ES-I3 (cell line): ENCODE data around the gene NECAB2.

ENCODE experiments used
- H3K36me3 ChIP-seq: 2 replicates; pipeline ENCODE4 v1.6.1; 2013; ENCODE audit warnings: mild to moderate bottlenecking, low read length, control low read depth, moderate library complexity; ENCODE audit not compliant: insufficient read depth
- H3K4me1 ChIP-seq: 2 replicates; pipeline ENCODE4 v1.6.1; 2013; ENCODE audit warnings: mild to moderate bottlenecking, control low read depth, low read length; ENCODE audit not compliant: insufficient read depth
- H3K9ac ChIP-seq: 2 replicates; pipeline ENCODE4 v1.6.1; 2013; ENCODE audit warnings: low read depth, mild to moderate bottlenecking, low read length, moderate library complexity
- H3K9me3 ChIP-seq: 2 replicates; pipeline ENCODE4 v1.6.1; 2013; ENCODE audit warnings: mild to moderate bottlenecking, low read length, moderate library complexity; ENCODE audit not compliant: control insufficient read depth, insufficient read depth

Gene NECAB2

DNA sequence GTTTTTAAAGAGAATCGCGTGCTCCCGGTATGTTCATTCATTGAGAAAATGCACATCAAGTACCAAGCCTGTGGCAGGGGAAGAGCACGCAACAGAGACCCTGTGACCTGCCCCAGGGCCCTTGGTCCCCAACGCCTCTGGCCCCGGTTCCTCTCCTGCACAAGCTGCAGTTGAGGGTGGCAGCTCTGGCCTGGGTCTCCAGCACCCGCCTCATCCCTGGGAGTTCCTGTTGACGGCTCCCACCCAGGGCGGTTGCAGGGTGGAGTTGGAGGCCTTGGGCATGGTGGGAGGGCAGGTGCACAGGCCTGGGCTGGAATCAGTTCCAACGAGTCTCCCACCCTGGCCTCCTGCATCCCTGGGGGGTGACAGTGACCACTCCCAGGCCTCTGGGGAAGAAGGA is 5.0 kb downstream of the NECAB2 start:
- Histone ChIP-seq H3K9me3 (no peaks in the 10 kb centered on the region), H3K4me1 (no peaks in the 10 kb centered on the region; the same call in 1 of the 2 replicates), H3K9ac (no peak overlapping the region), H3K36me3 (no peaks in the 10 kb centered on the region)

DNA sequence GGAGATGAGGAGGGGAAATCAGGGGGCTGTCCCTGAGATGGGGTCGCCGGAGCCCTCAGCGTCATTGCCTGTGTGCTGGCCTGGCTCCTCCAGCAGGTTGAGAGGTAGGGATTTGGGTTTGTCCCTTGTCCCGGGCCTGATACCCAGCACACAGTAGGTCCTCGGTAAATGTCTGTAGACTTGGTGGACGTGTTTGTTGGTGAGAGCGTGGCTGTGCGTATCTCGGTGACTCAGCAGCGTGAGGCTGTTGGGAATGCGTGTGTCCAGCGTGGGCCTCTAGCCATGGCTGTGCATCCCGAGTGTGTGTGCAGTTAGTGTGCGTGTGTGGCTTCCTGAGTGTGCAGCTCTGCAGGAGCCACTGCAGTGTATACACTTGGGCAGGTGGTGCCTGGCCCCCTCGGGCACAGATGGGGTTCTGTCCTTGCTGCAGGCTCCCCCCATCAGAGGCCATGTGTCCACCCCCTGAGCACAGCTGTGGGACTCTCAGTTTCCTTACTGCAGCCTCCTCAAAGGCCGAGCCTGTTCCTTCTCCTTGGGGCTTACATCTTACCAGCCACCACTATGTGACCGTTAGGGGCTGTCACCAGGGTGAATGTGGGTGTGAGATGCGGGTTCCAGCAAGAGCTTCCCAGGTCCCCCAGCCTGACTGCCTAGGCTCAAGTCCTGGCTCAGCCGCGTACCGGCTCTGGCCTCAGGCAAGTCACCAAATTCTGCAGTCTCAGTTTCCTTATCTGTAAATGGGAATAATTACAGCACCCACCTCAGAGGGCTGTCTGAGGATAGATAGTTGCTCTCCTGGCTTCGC is 5.7 kb downstream of the NECAB2 start:
- Histone ChIP-seq H3K36me3 (no peaks in the 10 kb centered on the region), H3K9ac (no peak overlapping the region), H3K9me3 (no peaks in the 10 kb centered on the region), H3K4me1 (no peaks in the 10 kb centered on the region; the same call in 1 of the 2 replicates)

DNA sequence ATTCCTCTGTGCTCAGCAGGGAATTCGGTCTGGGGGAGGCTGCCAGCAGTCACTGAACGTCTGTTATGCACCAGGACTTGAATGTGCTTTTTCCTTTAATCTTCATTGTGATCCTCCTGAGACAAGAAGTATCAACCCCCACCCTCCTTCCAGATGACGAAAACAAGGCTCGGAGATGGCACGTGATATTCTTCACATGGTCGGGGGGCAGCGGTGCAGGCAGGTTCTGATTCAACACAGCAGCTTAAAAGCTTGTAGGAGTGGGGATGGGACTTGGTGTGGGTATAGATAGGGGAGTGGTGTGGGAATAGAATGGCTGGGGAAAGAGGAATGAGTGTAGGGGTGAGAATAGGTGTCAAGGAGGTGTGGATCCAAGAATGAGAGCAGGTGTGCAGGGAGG is 6.4 kb downstream of the NECAB2 start:
- no peak overlapping the region for H3K9ac ChIP-seq
- no peaks in the 10 kb centered on the region; the same call in 1 of the 2 replicates for H3K9me3 ChIP-seq
- H3K4me1 ChIP-seq, result no peaks in the 10 kb centered on the region; the same call in 1 of the 2 replicates
- no peaks in the 10 kb centered on the region for H3K36me3 ChIP-seq

DNA sequence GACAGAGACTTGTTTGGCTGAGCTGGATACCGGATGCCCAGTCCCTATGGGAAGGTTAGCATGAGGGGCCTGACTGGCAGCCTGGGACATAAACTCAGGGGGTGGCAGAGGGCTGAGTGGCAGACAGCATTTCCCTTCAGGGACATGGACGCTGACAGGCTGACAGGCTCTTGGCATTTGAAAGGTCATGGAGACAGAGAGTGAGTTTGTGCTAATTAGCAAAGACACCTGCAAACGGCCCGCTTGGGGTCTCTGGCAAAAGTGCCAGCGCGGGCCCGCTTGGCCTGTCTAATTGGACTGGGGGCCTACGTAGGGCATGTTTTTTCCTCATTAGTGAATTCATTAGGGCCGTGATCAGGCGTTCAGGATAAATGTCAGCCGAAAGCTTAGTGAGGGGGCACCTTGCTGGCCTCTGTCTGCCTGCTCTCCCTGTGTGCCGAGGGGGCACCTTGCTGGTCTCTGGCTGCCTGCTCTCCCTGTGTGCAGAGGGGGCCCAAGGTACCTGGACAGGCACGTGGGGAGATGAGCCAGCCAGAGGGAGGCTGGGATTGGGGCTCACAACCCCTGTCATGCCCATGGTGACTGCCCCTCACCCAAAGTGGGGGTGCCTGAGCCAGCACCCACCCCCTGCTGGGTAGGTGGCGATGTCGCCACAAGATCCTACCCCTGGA is 7.7 kb downstream of the NECAB2 start:
- no peak overlapping the region for H3K9ac ChIP-seq
- H3K36me3 ChIP-seq, result no peaks in the 10 kb centered on the region
- H3K9me3 ChIP-seq, result no peaks in the 10 kb centered on the region; the same call in 1 of the 2 replicates
- H3K4me1 ChIP-seq, result no peaks in the 10 kb centered on the region

DNA sequence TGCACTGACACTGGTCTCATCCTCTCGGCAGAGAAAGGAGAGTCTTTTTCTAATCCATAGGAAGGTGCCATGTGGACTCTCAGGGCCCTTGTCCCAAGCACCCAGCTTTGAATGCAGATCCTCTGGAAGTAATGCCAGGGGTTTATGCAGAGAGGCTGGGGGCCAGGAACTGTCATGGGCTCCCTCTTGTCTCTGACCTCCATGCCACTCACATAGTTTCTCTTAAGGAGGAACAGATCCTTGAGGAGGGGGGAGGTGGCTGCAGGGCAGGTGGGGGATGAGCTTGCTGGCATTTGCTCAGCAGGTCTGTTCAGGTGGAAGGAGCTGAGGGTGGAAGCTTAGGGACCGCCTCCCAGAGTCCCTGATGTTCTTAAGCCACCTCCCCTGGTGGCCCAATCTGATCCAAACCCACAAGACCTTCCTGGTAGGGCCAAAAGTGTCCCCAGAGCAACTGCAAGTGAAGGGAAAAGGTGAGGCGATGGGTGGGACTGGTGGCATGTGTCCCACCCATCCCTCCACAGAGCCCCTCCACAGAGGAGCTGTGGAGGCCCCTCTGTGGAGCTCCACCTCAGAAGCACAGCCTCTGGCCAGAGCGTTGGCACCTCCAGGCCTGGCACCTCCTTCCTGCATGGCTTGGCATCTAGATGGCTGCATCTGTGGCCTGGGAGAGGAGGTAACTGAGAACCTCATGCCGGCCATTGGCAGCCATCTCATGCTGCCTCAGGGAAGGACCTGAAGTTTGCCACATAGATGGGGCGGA is 9.2 kb downstream of the NECAB2 start:
- Histone ChIP-seq H3K9me3 (no peaks in the 10 kb centered on the region; the same call in 1 of the 2 replicates), H3K4me1 (no peaks in the 10 kb centered on the region), H3K36me3 (no peaks in the 10 kb centered on the region), H3K9ac (no peak overlapping the region)

DNA sequence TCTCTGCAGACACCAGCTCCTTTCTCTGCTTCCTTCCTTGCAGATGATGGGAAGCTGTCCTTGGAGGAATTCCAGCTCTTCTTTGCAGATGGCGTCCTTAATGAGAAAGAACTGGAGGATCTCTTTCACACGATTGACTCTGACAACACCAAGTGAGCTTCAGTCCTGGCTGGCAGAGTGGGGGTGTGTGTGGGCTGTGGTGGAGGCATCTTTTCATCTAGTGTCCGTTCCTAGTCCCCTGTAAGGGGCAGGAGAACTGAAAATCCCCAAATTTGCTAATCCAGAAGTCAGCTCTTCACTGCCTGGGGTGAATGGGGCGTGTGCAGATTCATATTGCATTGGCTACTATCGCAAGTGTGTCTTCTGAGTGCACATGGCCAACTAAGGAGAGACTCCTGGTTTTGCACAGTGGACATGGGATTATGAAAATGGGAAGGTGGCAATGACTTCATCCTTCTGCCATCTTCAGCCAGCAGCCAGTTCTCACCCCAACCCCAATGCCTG is 10.4 kb downstream of the NECAB2 start:
- Histone ChIP-seq H3K9ac (no peak overlapping the region), H3K9me3 (no peaks in the 10 kb centered on the region; the same call in 1 of the 2 replicates), H3K4me1 (no peaks in the 10 kb centered on the region), H3K36me3 (no peaks in the 10 kb centered on the region)

GRCh38 chr16:83979441-83979840 is 11.4 kb downstream of the NECAB2 start:
- Histone ChIP-seq H3K9ac (no peak overlapping the region), H3K9me3 (no peaks in the 10 kb centered on the region; the same call in 1 of the 2 replicates), H3K36me3 (no peaks in the 10 kb centered on the region), H3K4me1 (no peaks in the 10 kb centered on the region)

DNA sequence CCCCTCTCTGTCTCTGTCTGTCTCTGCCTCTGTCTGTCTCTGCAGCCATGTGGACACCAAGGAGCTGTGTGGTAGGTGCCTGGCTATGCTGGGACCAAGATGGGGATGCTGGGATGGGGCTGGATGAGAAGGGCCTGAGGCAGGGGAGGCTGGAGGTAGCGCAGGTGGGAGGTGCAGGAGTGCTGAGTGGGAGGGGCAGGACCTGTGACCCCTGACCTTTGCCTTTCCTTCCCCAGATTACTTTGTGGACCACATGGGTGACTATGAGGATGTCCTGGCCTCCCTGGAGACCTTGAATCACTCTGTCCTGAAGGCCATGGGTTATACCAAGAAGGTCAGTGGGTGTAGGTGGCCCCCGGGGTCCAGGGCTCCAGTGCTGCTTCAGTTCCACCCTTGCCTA is 12.8 kb downstream of the NECAB2 start:
- Histone ChIP-seq H3K36me3 (no peaks in the 10 kb centered on the region), H3K9ac (no peak overlapping the region), H3K4me1 (no peaks in the 10 kb centered on the region), H3K9me3 (no peaks in the 10 kb centered on the region; the same call in 1 of the 2 replicates)

DNA sequence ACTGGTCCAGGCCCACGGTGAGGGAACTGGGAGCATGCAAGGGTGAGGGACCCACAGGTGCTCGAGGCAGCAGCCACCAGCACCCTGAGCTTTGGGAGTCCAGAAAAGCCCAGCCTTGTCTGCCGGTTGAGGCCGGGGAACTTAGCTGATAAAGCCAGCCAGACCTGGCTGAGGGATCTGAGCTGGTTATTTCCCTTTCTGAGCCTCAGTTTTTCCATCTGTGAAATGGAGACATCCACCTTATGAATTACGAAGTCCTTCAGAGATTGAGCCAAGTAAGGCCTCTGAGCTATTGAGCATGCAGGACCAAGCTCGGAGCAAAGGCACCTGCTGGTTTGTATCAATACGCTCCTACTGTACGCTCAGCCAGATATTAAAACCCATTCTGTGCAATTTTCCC is 13.8 kb downstream of the NECAB2 start:
- no peak overlapping the region for H3K9ac ChIP-seq
- H3K4me1 ChIP-seq, result no peaks in the 10 kb centered on the region
- no peaks in the 10 kb centered on the region; the same call in 1 of the 2 replicates for H3K9me3 ChIP-seq

DNA sequence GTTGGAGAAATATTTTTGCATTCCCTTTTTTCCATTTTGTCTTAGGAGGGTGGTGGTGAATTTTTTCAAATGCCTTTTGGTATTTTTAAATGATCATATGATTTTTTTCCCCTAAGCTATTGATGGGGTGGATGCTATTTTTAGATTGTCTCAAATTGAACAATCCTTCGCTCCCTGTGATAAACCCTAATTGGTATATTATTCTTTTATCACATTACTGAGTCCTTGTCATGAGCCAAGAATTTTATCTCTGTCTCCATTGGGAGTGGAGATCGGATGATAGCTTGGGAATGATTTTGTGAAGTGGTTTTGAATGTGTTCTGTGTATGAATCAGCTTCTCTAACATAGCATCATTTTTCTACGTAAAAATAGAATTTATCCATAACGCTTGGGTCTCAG is 15.4 kb downstream of the NECAB2 start:
- Histone ChIP-seq H3K9me3 (no peaks in the 10 kb centered on the region; the same call in 1 of the 2 replicates), H3K4me1 (no peaks in the 10 kb centered on the region), H3K9ac (no peak overlapping the region), H3K36me3 (no peaks in the 10 kb centered on the region)

More for the DNA sequence above, 13.8 kb downstream of the NECAB2 start:
- H3K36me3 ChIP-seq, result no peaks in the 10 kb centered on the region

GRCh38 chr16:83989300-83989699 is 21.3 kb downstream of the NECAB2 start:
- no peaks in the 10 kb centered on the region for H3K36me3 ChIP-seq
- no peaks in the 10 kb centered on the region for H3K9me3 ChIP-seq
- no peak overlapping the region for H3K9ac ChIP-seq
- H3K4me1 ChIP-seq, result no peaks in the 10 kb centered on the region

GRCh38 chr16:83990492-83990891 is 22.4 kb downstream of the NECAB2 start:
- Histone ChIP-seq H3K9me3 (no peaks in the 10 kb centered on the region), H3K4me1 (no peaks in the 10 kb centered on the region), H3K9ac (no peak overlapping the region), H3K36me3 (no peaks in the 10 kb centered on the region)

GRCh38 chr16:83992624-83993023 is 24.6 kb downstream of the NECAB2 start:
- H3K36me3 ChIP-seq, result no peaks in the 10 kb centered on the region
- no peaks in the 10 kb centered on the region for H3K4me1 ChIP-seq
- H3K9ac ChIP-seq, result no peak overlapping the region
- no peaks in the 10 kb centered on the region for H3K9me3 ChIP-seq

- no peaks in the 10 kb centered on the region for H3K9me3 ChIP-seq
- no peak overlapping the region for H3K9ac ChIP-seq
- H3K36me3 ChIP-seq, result no peaks in the 10 kb centered on the region
- no peaks in the 10 kb centered on the region for H3K4me1 ChIP-seq
These were observed 26.0 kb downstream of the NECAB2 start for GRCh38 chr16:83994087-83994486.
